ENCODE measurements around the gene EXOC4. TPM values are rescaled to one million over a fixed set of nuclear protein-coding genes. Genes with fewer than 3 reads are reported as not detected.

Gene EXOC4
- total and polyA plus RNA-seq, 2 of the 8 experiments (the other 6 are each of a cell fraction or from before 2014, with no cell fraction given): 27.0 to 67.3 TPM

DNA sequence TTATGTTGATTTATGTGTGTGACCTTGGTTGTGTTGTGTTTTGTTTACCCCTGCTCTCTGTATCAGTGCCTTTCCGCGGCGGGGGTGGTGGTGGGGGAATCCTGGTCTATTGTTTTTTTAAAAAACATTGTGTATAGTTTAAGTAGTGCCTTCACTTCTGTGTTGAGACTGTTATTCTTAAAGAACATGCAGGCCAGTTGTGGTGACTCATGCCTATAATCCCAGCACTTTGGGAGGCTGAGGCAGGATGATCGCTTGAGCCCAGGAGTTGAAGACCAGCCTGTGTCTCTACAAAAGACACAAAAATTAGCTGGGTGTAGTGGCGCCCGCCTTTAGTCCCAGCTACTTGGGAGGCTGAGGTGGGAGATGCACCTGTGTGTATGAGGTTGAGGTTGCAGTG is 445.2 kb downstream of the EXOC4 start (continued):
- TF ChIP-seq CHD7 (IDR thresholded peaks at IDR 0.05; ENCODE audit: insufficient replicate concordance, low read length) (no peak), POLR2AphosphoS5 (IDR thresholded peaks at IDR 0.05; ENCODE audit: low read depth, low read length) (no peak)
- TF ChIP-seq, protein P1, sequence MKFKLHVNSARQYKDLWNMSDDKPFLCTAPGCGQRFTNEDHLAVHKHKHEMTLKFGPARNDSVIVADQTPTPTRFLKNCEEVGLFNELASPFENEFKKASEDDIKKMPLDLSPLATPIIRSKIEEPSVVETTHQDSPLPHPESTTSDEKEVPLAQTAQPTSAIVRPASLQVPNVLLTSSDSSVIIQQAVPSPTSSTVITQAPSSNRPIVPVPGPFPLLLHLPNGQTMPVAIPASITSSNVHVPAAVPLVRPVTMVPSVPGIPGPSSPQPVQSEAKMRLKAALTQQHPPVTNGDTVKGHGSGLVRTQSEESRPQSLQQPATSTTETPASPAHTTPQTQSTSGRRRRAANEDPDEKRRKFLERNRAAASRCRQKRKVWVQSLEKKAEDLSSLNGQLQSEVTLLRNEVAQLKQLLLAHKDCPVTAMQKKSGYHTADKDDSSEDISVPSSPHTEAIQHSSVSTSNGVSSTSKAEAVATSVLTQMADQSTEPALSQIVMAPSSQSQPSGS (IDR thresholded peaks at IDR 0.05; ENCODE audit: low read length): no peak
